Hepatic stellate cell (primary cell): ENCODE data around the gene DUSP23.

Experiments
- DNase-seq: peaks from one replicate; pipeline ENCODE4 v3.0.0; 2011; ENCODE audit warnings: low spot score

DUSP23 gene

GRCh38 chr1:159780583-159781582, at the start of gene DUSP23:
DUSP23 (plus strand) TSS chr1:159780962; CDS start chr1:159781101, 139 bp downstream.
- peak; percentile 98 for DNase-seq

DNA sequence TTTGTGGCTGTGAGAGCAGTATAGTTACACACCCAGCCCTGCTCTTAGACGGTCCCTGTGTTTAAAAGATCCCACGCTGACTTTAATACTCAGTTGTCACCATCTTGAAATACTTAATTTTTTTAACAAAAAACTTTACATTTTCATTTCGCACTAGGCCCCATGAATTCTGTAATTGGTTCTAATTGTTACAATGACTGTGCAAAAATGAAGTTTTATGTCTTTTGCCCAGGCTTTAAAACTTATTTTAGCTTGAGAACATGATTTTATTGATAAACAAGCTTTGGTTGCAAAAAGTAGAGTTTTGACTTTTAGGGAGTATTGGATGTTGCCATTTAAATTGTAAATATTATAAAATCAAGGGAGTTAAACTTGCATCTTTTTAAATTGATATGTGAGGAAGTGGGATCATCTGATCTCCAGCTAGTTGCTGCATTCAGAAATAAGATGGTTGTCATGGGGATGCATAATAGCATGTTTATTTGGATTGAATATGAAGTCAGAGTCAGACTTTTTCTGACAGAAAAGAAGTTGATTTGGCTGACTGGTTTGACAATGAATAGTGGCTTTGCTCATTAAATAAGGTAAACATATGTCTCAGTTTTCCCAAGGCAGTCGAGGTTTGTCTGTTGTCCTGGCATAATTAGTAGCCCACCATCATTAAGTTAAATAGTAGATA, 43.4 kb upstream of the DUSP23 start:
- DNase-seq, result no peak

- DNase-seq, result no peak
Observed at GRCh38 chr1:159743651-159744410, 36.9 kb upstream of the DUSP23 start.

- DNase-seq, result no peak
Observed at GRCh38 chr1:159746666-159747065, 34.1 kb upstream of the DUSP23 start.

- no peak for DNase-seq
Observed at GRCh38 chr1:159748370-159748769, 32.4 kb upstream of the DUSP23 start.

- DNase-seq, result no peak
Observed at GRCh38 chr1:159749630-159750029, 31.1 kb upstream of the DUSP23 start.

GRCh38 chr1:159750621-159751020, 30.1 kb upstream of the DUSP23 start:
- no peak for DNase-seq

DNA sequence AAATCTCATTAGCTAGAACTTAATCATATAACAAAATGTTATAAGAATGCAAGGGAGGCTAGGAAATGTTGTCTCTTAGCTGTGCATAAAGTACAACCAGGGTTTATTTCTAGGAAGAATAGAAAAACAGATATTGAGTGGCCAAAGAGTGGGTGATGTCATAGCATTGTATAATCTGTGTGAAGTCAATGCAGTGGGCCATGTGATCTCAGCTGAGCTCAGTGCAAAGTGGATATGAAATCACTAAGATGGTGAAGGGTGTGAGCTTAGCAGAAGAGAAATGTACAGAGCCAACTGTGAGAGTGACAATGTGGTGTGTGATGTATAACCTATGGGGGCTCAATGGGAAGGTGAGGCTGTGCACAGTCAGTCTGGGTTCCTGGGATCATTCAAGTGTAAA, 29.7 kb upstream of the DUSP23 start:
- no peak for DNase-seq

DNA sequence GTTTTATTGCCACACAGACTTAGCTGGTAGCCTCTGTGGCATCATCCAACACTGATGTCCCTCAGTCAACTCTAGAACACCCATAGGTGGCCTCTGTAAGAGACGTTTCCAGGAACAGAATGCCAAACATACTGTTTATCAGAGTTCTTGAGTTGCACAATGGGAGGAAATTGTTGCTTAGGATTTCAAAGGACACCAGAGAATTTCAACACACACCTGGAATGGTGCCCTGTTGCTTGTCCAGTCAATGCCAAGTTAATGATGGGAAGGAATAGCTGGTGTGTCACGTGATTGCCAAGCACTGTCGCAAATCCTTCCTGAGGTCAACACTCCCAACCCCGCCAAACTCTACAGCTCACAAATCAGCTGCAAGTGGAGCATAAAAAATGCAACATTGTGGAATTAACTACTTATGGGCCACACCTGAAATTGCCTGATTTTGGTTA, 28.6 kb upstream of the DUSP23 start:
- no peak for DNase-seq

DNA sequence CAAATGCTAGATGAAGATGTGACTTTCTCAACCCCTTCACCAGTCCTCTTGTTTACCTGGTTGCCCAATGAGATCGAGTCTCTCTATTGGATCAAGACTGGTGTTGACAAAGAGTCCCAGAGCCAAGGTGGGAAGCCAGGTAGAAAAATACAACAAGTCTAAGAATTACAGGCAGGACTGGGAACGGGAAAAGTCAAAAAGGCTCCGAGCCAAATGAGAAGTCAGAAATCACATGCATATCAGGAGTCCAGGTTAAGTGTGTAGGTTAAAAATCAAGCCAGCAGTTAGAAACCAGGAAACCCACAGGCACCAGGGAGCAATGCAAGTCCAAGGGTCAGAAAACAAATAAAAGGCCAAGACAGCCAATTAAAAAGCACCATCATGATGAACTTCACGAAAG, 27.4 kb upstream of the DUSP23 start:
- DNase-seq, result no peak

DNA sequence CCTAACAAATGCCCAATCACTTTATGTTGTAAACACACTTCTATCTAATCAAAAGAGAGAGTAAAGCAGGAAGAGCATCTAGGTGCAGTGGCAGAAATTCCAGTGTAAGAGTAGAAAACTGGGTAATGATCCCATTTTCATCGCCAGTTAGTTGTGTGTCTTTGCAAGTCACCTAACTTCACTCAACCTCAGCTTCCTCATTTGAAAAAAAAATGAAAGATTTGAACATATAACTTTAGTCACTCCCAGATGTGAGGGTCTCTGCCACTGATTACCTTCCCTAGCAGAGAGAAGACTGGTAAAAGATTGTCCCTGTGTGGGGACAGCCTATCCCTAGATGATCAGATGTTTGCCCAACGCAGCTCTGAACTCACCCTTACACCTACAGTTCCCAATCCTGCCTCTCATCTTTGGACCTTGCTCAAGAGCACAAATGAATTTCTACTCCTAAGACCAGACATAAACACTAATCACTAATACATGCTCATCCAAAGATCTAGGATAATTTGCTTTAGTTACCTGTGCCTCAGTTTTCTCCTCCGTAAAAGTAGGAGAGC, 25.2 kb upstream of the DUSP23 start:
- DNase-seq, result no peak

DNA sequence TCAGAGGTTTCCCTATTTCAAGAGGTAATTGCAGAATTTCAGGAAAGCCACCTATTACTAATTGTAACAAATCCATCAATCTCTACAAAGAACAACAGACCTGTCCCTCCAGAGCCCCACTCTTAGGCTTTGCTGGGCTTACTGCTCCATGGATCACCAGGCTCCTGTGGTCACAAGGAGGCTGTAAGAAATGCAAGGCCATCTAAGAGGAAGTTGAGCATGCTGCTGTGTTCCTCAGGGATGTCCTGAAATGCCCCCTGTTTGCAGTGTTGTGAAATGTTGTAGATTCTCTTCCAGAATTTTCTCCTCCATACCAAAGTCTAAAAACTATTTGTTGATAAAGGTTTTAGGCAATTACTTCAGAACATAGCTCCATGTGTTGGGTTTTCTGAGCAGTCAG, 24.4 kb upstream of the DUSP23 start:
- no peak for DNase-seq

DNA sequence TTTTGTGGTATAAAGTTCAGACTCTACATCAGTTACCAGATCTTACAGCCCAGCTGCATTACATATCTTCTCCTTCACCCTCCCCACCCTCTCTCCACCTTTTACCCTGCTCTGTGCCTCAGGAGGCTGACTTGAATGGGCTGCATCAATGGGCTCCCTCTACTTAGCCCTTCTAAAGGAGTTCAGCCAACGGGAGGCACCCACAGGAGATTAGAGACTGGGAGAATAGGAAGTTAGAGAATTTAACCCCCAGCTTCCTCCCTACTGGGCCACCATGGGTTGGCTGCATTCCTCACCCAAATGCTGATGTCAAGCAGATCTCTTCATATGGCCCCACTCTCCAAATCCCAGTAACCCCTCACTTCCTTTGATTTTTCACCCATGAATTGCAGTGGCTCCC, 17.1 kb upstream of the DUSP23 start:
- DNase-seq, result no peak

DNA sequence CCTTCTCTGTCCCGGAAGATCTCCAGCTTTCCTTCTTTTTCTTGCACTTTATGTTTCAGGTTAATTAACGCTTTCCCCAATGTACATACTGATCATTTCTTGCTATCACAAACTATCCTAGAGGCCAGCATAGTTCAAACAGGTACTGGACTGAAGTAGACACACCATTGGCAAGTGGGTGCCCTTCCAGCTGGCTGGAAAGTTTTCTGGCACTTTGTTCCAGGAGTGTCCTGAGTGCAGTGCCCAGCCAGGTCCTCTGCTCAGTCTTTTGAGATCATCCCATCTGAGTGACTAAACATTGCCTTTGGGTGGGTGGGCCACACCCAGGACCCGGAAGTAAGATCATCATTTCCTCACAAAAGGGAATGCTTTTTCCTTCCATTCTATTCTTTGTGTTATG, 15.0 kb upstream of the DUSP23 start:
- no peak for DNase-seq

GRCh38 chr1:159771127-159771895, 9.5 kb upstream of the DUSP23 start:
- DNase-seq, result no peak

GRCh38 chr1:159774465-159774864, 6.3 kb upstream of the DUSP23 start:
- no peak for DNase-seq

DNA sequence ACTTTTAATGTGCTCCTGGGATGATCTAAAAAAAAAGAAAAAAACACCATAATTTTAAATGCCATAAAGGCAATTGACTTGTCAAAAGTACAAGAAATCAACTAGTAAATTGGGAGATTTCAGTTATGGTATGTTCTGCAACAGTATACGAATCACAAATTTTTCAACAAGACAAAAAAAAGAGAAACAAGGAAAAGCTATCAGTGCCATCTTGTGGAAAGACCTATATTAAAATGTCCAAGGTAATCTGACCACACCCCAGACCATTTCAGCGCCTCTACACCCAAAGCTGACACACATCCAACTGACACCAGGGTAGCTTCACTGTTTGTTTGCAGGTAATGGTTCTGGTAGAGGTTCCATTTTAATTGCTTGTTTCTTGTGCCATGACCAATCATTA, 5.0 kb upstream of the DUSP23 start:
- no peak for DNase-seq

GRCh38 chr1:159778266-159778665, 2.5 kb upstream of the DUSP23 start:
- no peak for DNase-seq

DNA sequence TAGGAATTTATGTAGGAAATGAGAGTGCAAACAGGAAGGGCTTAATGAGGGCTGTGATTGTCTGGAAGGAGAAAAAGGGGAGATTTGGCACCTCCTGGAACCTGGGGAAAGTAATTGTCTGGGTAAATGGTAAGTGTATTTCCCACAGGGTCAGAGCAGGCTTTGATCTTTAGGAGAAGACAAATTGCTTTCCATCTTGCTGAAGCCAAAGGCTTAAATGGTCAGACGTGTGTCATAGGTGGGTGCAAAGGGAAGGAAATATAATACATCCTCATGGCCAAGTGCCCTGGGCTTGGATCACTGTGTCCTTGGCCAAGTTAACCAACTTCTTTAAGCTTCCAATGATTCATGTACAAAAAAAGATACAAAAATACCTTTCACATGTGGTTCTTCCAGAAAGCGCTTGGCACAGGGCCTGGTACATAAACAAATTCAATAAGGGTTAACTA, 1.3 kb upstream of the DUSP23 start:
- no peak for DNase-seq

GRCh38 chr1:159781992-159782391, 1.2 kb downstream of the DUSP23 start:
- DNase-seq, result no peak

DNA sequence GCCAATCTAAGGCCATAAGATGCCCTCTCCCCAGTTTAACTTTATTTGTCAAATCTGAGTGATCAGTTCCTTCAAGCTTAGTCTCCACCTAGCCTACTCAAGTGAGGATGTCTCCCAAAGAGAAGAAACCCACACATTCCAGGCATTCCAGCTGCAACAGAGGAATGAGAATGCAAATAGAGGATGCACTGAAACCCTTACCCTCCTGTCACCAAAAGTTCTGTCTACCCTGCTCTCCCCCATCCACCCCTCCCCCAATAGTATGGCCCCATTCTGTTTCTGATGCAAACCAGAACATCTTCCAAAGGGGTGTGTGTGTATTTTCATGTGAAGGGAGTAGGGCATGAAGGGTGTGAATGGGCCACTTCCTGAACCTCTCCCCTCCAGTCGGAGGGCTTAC, 3.0 kb downstream of the DUSP23 start:
- DNase-seq, result no peak
